NCI-H82 treated with DMSO at 0.1 percent for 48 hours (cell line): ENCODE results near the gene BHLHA15.

Source experiments
- DNase-seq: peaks from one replicate; lab custom pipeline; 2025; ENCODE audit not compliant: unreplicated experiment; lab: John Stamatoyannopoulos, UW

BHLHA15 gene

GRCh38 chr7:98186452-98187137, 24.6 kb upstream of the BHLHA15 start:
- no peak for DNase-seq

- DNase-seq, result no peak
Observed at GRCh38 chr7:98187138-98187502, 24.1 kb upstream of the BHLHA15 start.

DNA sequence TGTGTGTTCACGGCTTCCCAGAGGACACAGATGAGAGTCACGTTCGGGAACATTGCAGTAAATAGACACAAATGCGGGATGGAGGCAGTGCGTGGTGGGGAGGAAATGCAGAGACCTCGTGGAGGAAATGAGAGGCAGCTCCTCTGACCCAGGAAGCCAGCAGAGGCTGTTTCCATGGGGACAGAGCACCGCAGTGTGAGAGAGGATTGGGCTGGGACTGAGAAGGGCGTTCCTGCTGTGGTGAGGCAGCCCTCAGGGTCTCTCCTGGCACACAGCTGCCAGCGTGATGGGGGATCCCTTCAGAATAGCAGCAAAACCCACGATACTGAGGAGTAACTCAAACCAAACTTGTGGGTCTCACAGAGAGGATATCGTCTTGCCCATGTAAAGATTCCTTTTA, 21.7 kb upstream of the BHLHA15 start:
- no peak for DNase-seq

GRCh38 chr7:98191668-98192431, 19.4 kb upstream of the BHLHA15 start:
- DNase-seq, result no peak

DNA sequence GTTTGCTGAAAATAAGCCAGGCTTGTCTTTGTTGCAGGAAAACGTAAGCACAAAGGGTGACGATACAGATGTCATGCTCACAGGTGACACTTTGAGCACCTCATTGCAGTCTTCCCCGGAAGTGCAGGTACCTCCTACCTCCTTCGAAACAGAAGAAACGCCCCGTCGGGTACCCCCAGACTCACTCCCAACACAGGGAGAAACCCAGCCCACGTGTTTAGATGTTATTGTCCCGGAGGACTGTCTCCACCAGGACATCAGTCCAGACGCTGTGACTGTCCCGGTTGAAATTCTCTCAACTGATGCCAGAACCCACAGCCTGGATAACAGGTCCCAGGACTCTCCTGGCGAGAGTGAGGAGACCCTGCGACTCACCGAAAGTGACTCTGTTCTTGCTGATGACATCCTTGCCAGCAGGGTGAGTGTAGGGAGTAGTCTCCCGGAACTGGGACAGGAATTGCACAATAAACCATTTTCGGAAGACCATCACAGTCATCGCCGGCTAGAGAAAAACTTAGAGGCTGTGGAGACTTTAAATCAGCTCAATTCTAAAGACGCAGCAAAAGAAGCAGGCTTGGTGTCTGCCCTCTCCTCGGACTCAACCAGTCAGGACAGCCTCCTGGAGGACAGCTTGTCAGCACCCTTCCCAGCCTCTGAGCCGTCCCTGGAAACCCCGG, 18.3 kb upstream of the BHLHA15 start:
- no peak for DNase-seq

DNA sequence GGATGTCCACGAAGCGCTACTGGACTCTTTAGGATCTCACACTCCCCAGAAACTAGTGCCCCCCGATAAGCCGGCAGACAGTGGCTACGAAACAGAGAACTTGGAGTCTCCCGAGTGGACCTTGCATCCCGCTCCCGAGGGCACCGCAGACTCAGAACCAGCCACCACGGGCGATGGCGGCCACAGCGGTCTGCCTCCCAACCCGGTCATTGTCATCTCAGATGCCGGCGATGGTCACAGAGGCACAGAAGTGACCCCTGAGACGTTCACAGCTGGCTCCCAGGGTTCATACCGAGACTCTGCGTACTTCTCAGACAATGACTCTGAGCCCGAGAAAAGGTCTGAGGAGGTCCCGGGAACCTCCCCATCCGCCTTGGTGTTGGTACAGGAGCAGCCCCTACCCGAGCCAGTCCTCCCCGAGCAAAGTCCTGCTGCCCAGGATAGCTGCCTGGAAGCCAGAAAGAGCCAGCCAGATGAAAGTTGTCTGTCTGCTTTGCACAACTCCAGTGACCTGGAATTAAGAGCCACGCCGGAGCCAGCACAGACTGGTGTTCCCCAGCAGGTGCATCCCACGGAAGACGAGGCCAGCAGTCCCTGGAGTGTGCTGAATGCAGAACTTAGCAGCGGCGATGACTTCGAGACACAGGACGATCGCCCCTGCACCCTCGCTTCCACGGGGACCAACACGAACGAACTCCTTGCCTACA, 17.6 kb upstream of the BHLHA15 start:
- no peak for DNase-seq

- no peak for DNase-seq
Observed at GRCh38 chr7:98194186-98194585, 17.1 kb upstream of the BHLHA15 start.

GRCh38 chr7:98194672-98195457, 16.4 kb upstream of the BHLHA15 start:
- no peak for DNase-seq

DNA sequence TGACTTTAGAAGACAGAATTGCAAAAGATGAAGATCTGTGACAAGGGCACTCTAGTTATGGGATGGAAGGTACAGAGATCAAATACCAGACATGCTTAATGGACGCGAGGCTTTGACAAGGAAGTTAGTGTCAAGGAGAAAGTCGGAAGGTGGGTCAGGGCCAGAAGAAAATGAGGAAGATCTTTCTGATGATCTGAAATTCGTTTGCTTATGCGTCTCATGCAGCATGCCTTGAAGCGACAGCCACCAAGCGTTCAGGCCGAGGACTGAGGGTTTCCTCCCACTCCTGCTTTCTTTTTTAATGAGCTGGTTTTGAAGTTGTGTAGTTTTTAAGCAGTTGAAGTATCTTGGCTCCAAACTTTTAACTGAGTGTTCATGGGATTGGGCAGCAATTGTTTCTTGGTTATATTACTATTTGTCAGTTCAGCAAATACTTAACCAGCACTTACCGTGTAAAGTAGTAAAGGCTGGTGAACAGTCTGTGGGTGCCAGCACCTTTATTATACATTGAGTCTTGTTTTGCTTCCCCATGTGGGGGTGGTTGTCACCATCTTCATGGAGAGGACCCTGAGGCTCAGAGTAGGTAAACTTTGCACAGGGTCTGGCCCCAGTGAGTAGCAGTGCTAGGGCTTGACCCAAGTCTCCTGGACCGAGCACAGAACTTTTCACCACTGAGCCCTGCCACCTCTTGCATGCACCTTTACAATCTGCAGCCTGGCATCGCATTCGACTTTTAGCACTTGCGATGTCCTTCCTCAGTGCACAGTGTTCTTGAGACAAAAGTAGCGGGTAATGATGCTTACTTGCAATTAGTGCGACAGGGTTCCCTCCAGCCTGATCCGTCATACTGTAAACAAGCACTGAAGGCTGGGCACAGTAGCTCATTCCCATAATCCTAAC, 14.3 kb upstream of the BHLHA15 start:
- DNase-seq, result no peak

- DNase-seq, result no peak
Observed at GRCh38 chr7:98199131-98199530, 12.1 kb upstream of the BHLHA15 start.

- DNase-seq, result no peak
Observed at GRCh38 chr7:98200364-98200763, 10.9 kb upstream of the BHLHA15 start.

DNA sequence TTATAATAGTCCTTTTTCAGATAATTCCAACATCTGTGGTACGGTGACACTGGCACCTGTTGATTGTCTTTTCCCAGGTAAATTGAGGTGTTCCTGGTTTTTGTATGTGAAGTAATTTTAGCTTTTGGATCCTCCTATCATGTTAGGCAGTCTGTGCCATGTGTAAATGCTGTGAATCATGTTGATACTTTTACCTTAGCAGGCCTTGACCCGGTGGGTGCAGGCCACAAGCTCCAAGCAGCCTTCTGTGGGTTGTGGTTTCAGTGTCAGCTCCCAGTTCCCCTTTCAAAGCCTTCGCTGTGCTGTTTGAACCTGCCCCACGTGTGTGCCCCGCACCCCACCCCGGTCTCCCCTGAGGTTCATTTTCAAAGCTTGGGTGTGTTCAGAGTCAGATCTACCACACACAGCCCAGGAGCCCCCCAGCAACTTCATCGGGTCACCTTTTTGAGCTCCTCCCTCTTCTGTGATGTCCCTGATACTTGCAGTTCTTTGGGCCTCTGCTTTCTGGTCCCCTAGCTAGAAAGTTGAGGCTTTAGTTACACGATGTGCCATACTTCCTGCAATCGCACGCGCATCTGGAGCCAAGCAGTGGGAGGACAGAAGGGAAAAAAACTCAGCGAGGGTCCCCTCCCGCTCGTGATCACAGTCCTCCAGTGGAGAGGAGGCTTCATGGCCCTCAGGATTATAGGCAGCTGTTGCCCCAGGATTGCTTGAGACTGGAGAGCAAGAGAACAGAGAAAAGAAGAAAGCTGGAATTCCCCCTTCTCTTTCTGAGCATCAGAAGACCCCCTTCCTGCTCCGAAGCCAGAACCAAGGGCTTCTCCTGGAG, 8.7 kb upstream of the BHLHA15 start:
- no peak for DNase-seq

GRCh38 chr7:98203261-98203963, 7.8 kb upstream of the BHLHA15 start:
- DNase-seq, result no peak

GRCh38 chr7:98203964-98204605, 7.2 kb upstream of the BHLHA15 start:
- DNase-seq, result no peak

DNA sequence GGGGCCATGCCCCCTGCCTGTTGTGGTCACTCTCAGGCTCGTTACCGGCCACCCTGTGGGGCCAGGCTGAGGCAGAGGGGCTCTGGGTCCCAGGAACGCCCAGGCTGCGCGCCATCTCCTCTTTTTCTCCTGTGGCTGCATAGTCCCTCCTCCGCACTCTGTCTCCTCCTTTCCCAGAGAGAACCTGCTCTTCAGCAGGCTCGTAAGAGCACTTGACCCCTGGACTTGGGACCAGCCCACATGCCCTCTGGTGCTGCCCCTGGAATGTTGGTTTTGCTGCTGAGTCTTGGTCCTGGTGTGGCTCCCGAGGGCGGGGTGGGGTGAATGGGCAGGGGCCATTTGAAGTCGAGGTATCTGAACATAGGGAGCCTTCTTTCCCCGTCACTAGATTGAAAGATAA, 6.6 kb upstream of the BHLHA15 start:
- DNase-seq, result no peak

DNA sequence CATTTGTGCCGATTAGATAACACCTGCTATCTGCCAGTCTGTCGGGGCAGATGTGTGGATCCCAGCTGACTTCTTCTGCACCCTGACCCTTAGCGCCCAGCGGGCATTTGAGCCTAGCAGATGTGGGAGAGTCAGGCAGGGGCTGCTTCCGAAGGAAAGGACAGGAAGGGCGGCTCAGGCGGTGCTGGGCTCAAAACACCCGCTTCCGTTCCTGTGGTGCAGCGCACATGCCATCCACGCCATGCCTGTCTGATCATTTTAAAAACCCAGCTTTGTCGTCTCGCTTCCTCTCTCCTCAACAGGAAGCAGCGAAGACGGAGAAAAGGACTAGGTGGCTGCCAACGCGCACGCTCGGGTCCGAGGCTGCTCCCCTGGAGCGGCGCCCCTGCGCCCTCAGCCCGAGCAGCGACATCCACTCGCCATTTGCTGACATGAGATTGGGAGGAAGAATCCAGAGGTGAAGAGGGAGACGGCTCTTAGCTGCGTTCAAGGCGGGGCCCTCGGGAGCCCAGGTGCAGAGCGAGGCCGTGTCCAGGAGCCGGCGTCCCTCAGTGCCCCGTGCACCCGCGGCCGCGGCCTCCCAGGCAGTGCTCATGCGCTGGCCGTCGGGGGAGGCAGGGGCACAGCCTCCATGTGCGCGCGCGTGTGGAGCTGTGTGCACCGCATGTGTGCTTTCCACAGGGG, 5.9 kb upstream of the BHLHA15 start:
- no peak for DNase-seq
